Upper lobe of left lung (tissue), 4 donors: ENCODE results near the gene SLC44A5.

Experiments used
- CTCF ChIP-seq, 6 experiments: fragments of 450-650 bp in 4 of 6; fragments of 200-600 bp in 2 of 6; sonication (generic) in 2 of 6; IDR thresholded peaks; one replicate each; pipeline ENCODE4 v1.5.1; 2016 to 2019; ENCODE audit warnings: antibody characterized with exemption in 6 of 6
- POLR2A ChIP-seq, 4 donors: fragments of 450-650 bp; IDR thresholded peaks; one replicate each; pipeline ENCODE4 v1.5.1; 2016 to 2017; ENCODE audit warnings: antibody characterized with exemption in 4 of 4, mild to moderate bottlenecking in 2 of 4

- no peak for TF ChIP-seq CTCF (IDR thresholded peaks at IDR 0.05)
- TF ChIP-seq POLR2A (IDR thresholded peaks at IDR 0.05): no peak
Measured at GRCh38 chr1:75425001-75425650, 185.8 kb downstream of the SLC44A5 start.
